ENCODE results near the gene GBP3.

- TF ChIP-seq, protein P1, sequence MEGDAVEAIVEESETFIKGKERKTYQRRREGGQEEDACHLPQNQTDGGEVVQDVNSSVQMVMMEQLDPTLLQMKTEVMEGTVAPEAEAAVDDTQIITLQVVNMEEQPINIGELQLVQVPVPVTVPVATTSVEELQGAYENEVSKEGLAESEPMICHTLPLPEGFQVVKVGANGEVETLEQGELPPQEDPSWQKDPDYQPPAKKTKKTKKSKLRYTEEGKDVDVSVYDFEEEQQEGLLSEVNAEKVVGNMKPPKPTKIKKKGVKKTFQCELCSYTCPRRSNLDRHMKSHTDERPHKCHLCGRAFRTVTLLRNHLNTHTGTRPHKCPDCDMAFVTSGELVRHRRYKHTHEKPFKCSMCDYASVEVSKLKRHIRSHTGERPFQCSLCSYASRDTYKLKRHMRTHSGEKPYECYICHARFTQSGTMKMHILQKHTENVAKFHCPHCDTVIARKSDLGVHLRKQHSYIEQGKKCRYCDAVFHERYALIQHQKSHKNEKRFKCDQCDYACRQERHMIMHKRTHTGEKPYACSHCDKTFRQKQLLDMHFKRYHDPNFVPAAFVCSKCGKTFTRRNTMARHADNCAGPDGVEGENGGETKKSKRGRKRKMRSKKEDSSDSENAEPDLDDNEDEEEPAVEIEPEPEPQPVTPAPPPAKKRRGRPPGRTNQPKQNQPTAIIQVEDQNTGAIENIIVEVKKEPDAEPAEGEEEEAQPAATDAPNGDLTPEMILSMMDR (IDR thresholded peaks at IDR 0.05; ENCODE audit: insufficient read depth, low read length, poor library complexity, severe bottlenecking), result no peak
- TF ChIP-seq EZH2phosphoT487 (conservative IDR thresholded peaks at IDR 0.05; ENCODE audit: low read length), result no peak
Measured at GRCh38 chr1:88982055-88982454, 40.6 kb downstream of the GBP3 start.

Data from SU-DHL-6 (cell line).